HG03571 (cell line): ENCODE results near the gene KLK2.
A peak's percentile ranks its signal among the peaks of the same experiment; 100 is the strongest.
"Not testable (repeated sequence)": the region's sequence is repeated elsewhere in the genome, so short reads cannot be mapped to it uniquely, and the experiment has no call there.

Source experiments
- ATAC-seq: cut with Tn5 transposase; IDR thresholded peaks from one replicate; pipeline ENCODE4 v1.9.1; 2021; ENCODE audit not compliant: unreplicated experiment

The KLK2 gene

GRCh38 chr19:50891253-50891625, 18.0 kb downstream of the KLK2 start:
- ATAC-seq, result no peak

GRCh38 chr19:50893047-50893736, 20.0 kb downstream of the KLK2 start:
- ATAC-seq, result no peak

- ATAC-seq, result no peak
Measured at GRCh38 chr19:50894478-50895356, 21.5 kb downstream of the KLK2 start.

GRCh38 chr19:50896089-50896590, 22.9 kb downstream of the KLK2 start:
- ATAC-seq, result not testable (repeated sequence)

- ATAC-seq, result peak; percentile 74
Measured at GRCh38 chr19:50896591-50897190, 23.5 kb downstream of the KLK2 start.

GRCh38 chr19:50897191-50897607, 24.0 kb downstream of the KLK2 start:
- peak; percentile 20 for ATAC-seq

GRCh38 chr19:50897612-50898011, 24.4 kb downstream of the KLK2 start:
- ATAC-seq, result no peak

GRCh38 chr19:50898018-50898417, 24.8 kb downstream of the KLK2 start:
- no peak for ATAC-seq

- no peak for ATAC-seq
Measured at GRCh38 chr19:50899569-50899968, 26.3 kb downstream of the KLK2 start.

GRCh38 chr19:50902640-50903039, 29.4 kb downstream of the KLK2 start:
- ATAC-seq, result no peak

GRCh38 chr19:50906217-50906616, 33.0 kb downstream of the KLK2 start:
- ATAC-seq, result no peak

- ATAC-seq, result no peak
Measured at GRCh38 chr19:50908336-50908735, 35.1 kb downstream of the KLK2 start.

- ATAC-seq, result no peak
Measured at GRCh38 chr19:50909240-50910070, 36.2 kb downstream of the KLK2 start.

- ATAC-seq, result no peak
Measured at GRCh38 chr19:50910722-50911121, 37.5 kb downstream of the KLK2 start.

GRCh38 chr19:50911206-50912101, 38.2 kb downstream of the KLK2 start, which contains the start of gene KLK4:
Gene KLK4 (minus strand): TSS chr19:50911395. CDS start chr19:50910738, 657 bp downstream.
- no peak for ATAC-seq

GRCh38 chr19:50912102-50912599, 38.9 kb downstream of the KLK2 start:
- ATAC-seq, result no peak

- ATAC-seq, result no peak
Measured at GRCh38 chr19:50912727-50913716, 39.8 kb downstream of the KLK2 start.

- ATAC-seq, result no peak
Measured at GRCh38 chr19:50916069-50916468, 42.8 kb downstream of the KLK2 start.
